Left ventricle myocardium inferior (tissue), 1 donor: Measurements from ENCODE around the gene RIN3. TPM values are rescaled to one million over a fixed set of nuclear protein-coding genes. Genes with fewer than 3 reads are reported as not detected.

Experiments
- DNase-seq: peaks from one replicate; pipeline ENCODE4 v3.0.0-alpha.2; 2020
- H3K27ac ChIP-seq: fragments of 200-600 bp; replicated peaks from 2 replicates; pipeline ENCODE4 v1.8.0; 2021
- H3K27me3 ChIP-seq: fragments of 200-600 bp; 2 replicates; pipeline ENCODE4 v1.8.0; 2021; ENCODE audit warnings: low read depth
- H3K36me3 ChIP-seq: fragments of 200-600 bp; 2 replicates; pipeline ENCODE4 v1.8.0; 2021
- H3K4me1 ChIP-seq: fragments of 200-600 bp; 2 replicates; pipeline ENCODE4 v1.8.0; 2021
- H3K4me3 ChIP-seq: fragments of 200-600 bp; 2 replicates; pipeline ENCODE4 v1.8.0; 2021; ENCODE audit warnings: mild to moderate bottlenecking, moderate library complexity
- H3K9me3 ChIP-seq: fragments of 200-600 bp; replicated peaks from 2 replicates; pipeline ENCODE4 v1.8.0; 2021
- CTCF ChIP-seq: fragments of 200-600 bp; IDR thresholded peaks from 2 replicates; pipeline ENCODE4 v1.8.0; 2021; ENCODE audit warnings: antibody characterized with exemption, mild to moderate bottlenecking, borderline replicate concordance
- intact Hi-C: fragments of 100-400 bp; cut with micrococcal nuclease; formaldehyde crosslinking; loops from one replicate; pipeline ENCODE4 v1.11.0; 2022
- total RNA-seq: library from RNA; stranded (reverse); fragmentation: NEBNext Ultra II Directional; extraction: Animal tissue kit (Norgen Biotek cat#: 25700); gene quantifications from one replicate; pipeline ENCODE4 v1.2.1, GENCODE V29; 2021
- donor health status: DM: no; HTN: yes; CAD: no; lungs with severe emphysema.

RIN3 gene
- total RNA-seq, 1 donor from 2014 or later: 13.8 TPM

- H3K4me3 ChIP-seq: no peak overlapping the region
- no peaks in the 10 kb centered on the region for H3K4me1 ChIP-seq
- no peaks in the 10 kb centered on the region for H3K9me3 ChIP-seq
- no peak overlapping the region for H3K27ac ChIP-seq
- no peak for DNase-seq
- TF ChIP-seq CTCF: no peak
- H3K36me3 ChIP-seq: peaks cover 59% of the 10 kb centered on the region
- no peaks in the 10 kb centered on the region for H3K27me3 ChIP-seq
- intact Hi-C loops: no loop called here
Observed at GRCh38 chr14:92704036-92704804, 190.6 kb downstream of the RIN3 start.

- intact Hi-C loops: no loop called here
- no peak for DNase-seq
- Histone ChIP-seq H3K27me3 (no peaks in the 10 kb centered on the region), H3K4me3 (no peak overlapping the region), H3K27ac (no peak overlapping the region), H3K9me3 (no peaks in the 10 kb centered on the region), H3K4me1 (no peaks in the 10 kb centered on the region), H3K36me3 (peaks cover 65% of the 10 kb centered on the region)
- no peak for TF ChIP-seq CTCF
Observed at GRCh38 chr14:92704821-92705220, 191.2 kb downstream of the RIN3 start.

- Histone ChIP-seq H3K4me3 (no peak overlapping the region), H3K36me3 (peaks cover 80% of the 10 kb centered on the region), H3K27ac (no peak overlapping the region), H3K4me1 (no peaks in the 10 kb centered on the region), H3K27me3 (no peaks in the 10 kb centered on the region), H3K9me3 (no peaks in the 10 kb centered on the region)
- TF ChIP-seq CTCF: no peak
- intact Hi-C loops: no loop called here
- no peak for DNase-seq
Observed at GRCh38 chr14:92706386-92706785, 192.8 kb downstream of the RIN3 start.

GRCh38 chr14:92709340-92710000 is 195.9 kb downstream of the RIN3 start:
- no peak for TF ChIP-seq CTCF
- no peaks in the 10 kb centered on the region for H3K4me1 ChIP-seq
- peaks cover 91% of the 10 kb centered on the region for H3K36me3 ChIP-seq
- no peak for DNase-seq
- H3K27me3 ChIP-seq: no peaks in the 10 kb centered on the region
- H3K27ac ChIP-seq: no peak overlapping the region
- no peaks in the 10 kb centered on the region for H3K9me3 ChIP-seq
- no peak overlapping the region for H3K4me3 ChIP-seq
- intact Hi-C loops: no loop called here

GRCh38 chr14:92710001-92710341 is 196.4 kb downstream of the RIN3 start:
- no peaks in the 10 kb centered on the region for H3K4me1 ChIP-seq
- H3K4me3 ChIP-seq: no peak overlapping the region
- H3K36me3 ChIP-seq: peaks cover 87% of the 10 kb centered on the region
- H3K27me3 ChIP-seq: no peaks in the 10 kb centered on the region
- H3K9me3 ChIP-seq: no peaks in the 10 kb centered on the region
- DNase-seq: no peak
- intact Hi-C loops: no loop called here
- no peak overlapping the region for H3K27ac ChIP-seq
- TF ChIP-seq CTCF: no peak
